Adipose tissue (tissue), 3 donors: Measurements from ENCODE around the gene KRT9. TPM values are rescaled to one million over a fixed set of nuclear protein-coding genes. Genes with fewer than 3 reads are reported as not detected.
"Not testable (repeated sequence)": the region's sequence is repeated elsewhere in the genome, so short reads cannot be mapped to it uniquely, and the experiment has no call there.

Experiments used
- H3K27ac ChIP-seq: one replicate; pipeline ENCODE4 v1.5.1; 2013; ENCODE audit warnings: low read depth, low read length
- WGBS, 3 donors: extraction: QIAGEN DNeasy Blood & Tissue Kit; methylation state at CpG; one replicate each; pipeline ENCODE4 v1.1.7; 2013; 5-methylcytosine and 5-hydroxymethylcytosine counted together
- polyA plus RNA-seq, 3 donors: library from polyadenylated mRNA; stranded (reverse); fragments of 200-250 nt; gene quantifications; one replicate each; pipeline ENCODE4 v1.2.3, GENCODE V29; 2013
- donor health status: healthy with polysubstance abuse.
- donor health status: Bipolar disorder and iron deficiency.
- donor health status: healthy.

Gene KRT9, protein sequence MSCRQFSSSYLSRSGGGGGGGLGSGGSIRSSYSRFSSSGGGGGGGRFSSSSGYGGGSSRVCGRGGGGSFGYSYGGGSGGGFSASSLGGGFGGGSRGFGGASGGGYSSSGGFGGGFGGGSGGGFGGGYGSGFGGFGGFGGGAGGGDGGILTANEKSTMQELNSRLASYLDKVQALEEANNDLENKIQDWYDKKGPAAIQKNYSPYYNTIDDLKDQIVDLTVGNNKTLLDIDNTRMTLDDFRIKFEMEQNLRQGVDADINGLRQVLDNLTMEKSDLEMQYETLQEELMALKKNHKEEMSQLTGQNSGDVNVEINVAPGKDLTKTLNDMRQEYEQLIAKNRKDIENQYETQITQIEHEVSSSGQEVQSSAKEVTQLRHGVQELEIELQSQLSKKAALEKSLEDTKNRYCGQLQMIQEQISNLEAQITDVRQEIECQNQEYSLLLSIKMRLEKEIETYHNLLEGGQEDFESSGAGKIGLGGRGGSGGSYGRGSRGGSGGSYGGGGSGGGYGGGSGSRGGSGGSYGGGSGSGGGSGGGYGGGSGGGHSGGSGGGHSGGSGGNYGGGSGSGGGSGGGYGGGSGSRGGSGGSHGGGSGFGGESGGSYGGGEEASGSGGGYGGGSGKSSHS
- polyA plus RNA-seq: not detected

DNA sequence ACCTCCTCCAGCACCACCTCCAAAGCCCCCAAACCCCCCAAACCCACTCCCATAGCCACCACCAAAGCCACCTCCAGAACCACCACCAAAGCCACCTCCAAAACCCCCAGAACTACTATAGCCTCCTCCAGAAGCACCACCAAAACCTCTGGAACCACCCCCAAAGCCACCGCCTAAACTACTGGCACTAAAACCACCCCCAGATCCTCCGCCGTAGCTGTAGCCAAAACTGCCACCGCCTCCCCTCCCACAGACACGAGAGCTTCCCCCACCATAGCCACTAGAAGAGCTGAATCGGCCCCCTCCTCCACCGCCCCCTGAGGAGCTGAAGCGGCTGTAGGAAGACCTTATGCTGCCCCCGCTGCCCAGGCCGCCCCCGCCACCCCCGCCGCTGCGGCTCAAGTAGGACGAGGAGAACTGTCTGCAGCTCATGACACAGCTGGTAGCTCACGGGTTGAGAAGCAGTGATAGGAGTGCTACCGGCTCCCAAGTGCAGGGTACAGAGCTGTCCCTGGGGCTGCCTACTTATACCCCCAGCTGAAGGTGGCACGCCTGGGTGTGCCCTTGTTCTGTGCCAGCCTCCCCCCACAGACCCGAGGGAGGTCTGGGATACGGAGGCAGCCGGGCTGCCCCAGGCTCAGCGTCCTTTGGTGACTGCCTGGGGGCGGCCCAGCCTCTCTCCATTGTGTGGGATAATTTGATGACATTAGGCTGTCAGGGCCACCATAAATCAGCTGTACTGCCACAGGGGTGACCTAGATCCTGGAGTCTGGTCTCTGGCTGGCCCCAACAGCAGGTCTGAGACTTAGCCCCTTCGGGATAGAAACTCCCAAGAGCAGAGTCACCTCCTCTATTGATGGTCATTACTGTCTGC is at the start of gene KRT9:
Gene KRT9, minus strand, starts transcription at position 499 of the 874 bp plus-strand sequence. Its CDS starts 67 bp downstream, at position 432.
- 57 to 68% (median 61%) methylated on average over 24 of the region's 24 CpGs for WGBS, 3 donors
- no peak within 1 kb of the TSS for H3K27ac ChIP-seq

DNA sequence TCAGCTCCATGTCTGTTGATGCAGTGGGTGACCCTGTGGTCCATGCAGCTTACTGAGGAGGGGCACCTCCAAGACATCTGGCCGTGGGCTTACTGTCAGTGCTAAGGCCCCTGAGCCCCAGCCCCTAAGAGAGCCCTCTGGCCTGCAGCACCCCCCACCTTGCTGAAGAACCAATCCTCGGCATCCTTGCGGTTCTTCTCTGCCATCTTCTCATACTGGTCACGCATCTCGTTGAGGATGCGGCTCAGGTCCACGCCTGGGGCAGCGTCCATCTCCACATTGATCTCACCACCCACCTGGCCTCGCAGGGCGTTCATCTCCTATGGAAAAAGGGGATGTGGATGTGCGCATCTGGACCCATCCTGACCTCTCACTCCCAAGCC is 49.6 kb upstream of the KRT9 start:
- WGBS, 3 donors: 90 to 93% (median 93%) methylated on average over 11 of the region's 11 CpGs
- H3K27ac ChIP-seq: not testable (repeated sequence)

DNA sequence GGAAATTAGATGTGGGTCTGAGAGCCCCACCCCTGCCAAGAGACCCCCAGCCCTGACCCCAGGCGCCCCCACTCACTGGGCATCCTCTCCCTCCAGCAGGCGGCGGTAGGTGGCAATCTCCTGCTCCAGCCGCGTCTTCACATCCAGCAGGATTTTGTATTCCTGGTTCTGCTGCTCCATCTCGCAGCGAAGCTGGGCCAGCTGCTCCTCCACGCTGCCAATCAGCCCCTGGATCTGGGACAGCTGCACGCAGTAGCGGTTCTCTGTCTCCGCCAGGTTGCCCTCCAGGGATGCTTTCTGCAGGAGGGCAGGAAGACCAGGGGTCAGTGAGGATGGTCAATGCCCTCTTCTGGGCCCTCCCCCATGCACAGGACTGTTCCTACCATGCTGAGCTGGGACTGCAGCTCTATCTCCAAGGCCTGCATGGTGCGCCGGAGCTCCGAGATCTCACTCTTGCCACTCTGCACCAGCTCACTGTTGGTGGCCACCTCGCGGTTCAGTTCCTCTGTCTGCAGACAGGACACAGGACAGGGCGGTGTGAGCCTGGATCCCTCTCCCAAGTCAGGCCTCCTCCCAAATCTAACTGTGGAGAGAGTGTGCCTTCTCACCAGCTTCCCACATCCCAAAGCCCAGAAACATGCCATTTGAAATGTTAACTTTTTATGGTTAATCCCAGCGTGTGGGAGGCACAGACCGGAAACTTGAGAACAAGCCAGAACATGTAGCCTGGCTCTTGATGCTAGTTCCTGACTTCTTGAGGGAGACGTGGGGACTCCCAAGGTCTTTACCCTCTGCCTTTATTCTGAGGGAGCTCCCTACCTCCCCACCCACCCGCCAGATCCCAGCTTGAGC is 49.0 kb upstream of the KRT9 start:
- H3K27ac ChIP-seq: no peak overlapping the region
- 69 to 79% (median 78%) methylated on average over 18 to 21 of the region's 21 CpGs for WGBS, 3 donors

DNA sequence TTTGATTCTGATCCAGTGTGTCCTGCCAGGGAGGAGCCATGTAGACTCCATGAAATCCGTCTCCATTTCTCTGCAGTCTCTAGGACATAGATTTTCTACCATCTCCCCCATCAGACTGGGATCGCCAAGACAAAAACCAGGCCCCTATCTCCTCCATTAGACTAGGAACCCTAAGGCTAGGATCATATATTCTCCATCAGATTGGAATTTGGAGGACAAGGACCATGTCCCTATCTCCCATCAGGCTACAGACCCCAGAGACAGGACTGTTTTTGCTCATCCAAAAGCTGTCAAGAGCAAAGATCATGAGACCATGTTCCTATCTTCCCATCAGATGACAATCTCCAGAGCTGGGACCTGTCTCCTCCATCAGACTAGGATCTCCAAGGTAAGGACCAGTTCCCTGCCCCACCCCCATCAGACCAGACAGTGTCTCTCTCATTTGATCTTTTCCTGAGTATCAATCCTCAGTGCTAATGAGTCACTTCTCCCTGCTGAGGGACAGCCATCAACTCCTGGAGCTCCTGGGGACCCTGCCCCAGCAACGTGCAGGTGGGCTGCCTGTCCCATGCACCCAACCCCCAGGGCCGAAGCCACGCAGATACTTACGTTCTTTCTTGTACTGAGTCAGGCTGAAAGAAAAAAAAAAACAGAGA is 48.2 kb upstream of the KRT9 start:
- not testable (repeated sequence) for H3K27ac ChIP-seq
- 76 to 86% (median 80%) methylated on average over 6 of the region's 6 CpGs for WGBS, 3 donors

DNA sequence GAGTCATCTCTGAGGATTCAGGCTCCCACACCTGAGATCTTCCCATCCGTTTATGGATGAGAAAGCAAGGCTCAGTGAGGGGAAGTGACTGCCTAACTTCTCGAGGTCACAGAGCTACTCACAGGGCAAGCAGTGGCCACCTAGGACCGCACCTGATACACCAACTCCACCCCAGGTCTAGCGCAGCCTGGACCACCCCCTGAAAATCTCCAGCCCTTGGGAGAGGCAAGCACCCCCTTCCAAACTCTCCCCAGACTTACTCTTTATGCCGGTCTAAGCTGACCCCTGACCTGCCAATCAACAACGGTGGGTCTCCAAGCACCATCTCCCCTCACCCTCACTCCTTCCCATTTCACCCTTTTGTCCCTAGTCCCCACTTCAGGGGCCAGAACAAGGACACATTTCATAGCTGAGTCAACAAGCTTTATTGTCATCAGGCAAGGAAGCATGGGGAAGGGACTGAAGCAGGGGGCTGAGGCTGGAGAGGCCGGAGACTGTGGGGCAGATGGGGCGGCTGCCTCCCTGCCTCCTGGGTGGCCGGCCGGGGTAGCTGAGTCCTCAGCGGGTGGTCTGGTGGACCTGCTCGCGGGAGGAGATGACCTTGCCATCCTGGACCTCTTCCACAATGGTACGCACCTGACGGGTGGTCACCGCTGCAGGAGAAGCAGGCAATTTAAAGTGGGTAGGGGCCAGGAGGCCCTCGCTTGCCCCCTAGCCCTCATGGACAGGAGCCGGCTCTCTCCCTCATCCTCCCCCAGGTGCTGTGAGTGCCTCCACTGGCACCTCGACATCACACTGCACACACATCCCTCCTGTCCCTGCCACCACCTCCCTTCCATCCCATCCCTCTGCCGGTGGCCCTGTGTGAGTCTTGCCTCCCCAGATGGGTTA is 47.4 kb upstream of the KRT9 start:
- H3K27ac ChIP-seq: no peak overlapping the region
- 70 to 83% (median 80%) methylated on average over 16 to 18 of the region's 20 CpGs for WGBS, 3 donors

DNA sequence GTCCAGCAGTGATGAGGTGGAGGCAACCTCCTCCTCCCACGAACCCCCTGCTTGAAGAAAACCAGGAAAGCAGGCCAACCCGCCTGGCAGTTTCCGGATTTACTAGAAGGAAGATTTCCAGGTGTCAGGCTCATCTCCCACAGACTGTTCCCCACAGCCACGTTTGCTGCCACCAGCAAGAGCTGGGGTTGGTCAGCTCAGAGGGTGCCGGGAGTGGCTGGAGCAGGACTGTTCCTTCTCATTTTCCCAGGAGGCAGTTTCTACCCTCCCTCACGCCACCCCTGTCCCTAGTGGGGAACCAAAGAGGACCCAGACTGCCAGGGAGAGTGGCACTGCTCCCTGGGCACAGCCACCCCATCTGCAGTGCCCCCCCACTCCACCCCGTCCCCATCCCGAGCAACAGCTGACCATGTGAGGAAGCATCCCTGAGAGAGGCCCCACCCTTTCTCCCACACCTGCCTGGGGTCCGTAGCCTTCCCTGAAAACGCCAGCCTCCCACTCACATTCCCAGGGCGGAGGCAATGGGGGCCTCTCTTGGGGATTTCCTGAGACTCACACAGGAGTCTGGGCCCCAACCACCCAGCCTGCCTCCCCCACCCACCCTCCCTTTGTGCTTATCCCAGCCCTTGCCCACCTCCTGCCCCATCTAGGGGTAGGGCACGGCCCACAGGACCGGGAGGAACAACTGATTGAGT is 46.6 kb upstream of the KRT9 start:
- H3K27ac ChIP-seq: no peak overlapping the region
- 47 to 62% (median 60%) methylated on average over 11 to 13 of the region's 13 CpGs for WGBS, 3 donors

DNA sequence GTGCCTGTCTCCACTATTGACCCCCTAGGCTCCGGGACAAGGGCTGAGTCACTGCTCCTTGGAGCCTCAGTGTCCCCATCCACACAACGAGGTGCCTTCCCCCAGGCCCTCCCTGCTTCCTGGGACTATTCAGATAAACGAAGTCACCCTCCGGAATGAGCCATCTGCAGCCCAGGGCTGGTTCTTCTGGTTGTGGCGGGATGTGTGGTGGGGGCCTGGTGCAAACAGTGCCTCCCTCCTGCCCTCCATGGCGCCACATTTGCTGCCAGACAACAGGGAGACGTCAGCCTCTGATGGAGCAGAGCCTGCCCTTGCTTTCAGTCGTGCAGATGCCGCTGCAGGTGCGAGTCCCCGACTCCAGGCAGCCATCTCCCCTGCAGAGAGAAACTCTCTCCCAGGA is 45.8 kb upstream of the KRT9 start:
- WGBS, 3 donors: 52 to 75% (median 56%) methylated on average over 11 of the region's 11 CpGs
- no peak overlapping the region for H3K27ac ChIP-seq

DNA sequence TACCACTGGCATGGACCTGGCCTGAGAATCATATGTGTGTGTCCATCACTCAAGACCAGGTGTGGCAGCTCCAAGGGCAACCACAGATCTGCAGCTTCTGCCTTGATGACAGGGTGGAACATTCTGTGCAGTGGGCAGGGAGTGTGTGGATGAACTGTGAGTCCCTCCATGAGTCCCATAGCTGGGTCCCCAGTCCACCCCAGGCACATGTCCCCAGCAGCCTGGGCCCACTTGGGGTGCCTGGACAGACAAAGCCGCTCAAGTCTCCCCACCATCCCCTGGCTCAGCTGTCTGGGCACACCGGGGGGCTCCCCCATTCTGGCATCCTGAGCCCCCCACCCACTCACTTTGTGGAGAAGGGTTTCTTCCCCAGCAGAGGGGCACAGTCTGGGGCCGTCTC is 45.3 kb upstream of the KRT9 start:
- WGBS, 3 donors: 66 to 87% (median 73%) methylated on average over 3 of the region's 3 CpGs
- H3K27ac ChIP-seq: no peak overlapping the region

DNA sequence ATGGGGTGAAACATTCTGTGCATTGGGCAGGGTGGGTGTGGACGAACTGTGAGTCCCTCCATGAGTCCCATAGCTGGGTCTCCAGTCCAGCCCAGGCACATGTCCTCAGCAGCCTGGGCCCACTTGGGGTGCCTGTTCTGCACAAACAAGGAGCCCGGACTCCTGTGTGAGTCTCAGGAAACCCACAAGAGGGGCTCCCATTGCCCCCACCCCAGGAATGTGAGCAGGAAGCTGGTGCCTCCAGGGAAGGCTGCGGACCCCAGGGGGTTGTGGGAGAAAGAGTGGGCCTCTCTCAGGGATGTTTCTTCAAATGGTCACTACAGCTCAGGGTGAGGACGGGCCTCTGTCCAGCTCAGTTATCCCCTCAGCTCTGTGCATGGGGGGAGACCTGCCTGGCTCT is 44.6 kb upstream of the KRT9 start:
- 71 to 78% (median 74%) methylated on average over 4 of the region's 4 CpGs for WGBS, 3 donors
- H3K27ac ChIP-seq: not testable (repeated sequence)

DNA sequence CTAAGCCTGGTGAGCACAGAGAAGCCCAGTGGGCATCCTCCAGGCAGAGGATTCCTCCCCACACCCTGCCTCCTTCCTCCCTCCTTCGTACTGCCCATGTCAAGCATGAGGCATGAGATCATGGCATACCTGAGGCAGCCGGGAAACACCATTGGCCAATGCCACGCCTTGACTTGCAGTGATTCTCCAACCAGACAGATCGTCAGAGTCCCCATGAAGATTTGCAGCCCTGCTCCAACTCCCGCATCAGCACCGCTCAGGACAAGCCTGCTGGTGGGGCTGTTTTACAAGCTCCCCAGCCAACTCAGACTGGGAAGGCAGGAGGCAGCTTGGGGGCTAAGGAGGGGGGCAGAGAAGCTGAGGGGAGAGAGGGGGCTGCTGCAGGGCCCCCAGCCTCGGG is 43.6 kb upstream of the KRT9 start:
- 32 to 49% (median 34%) methylated on average over 6 to 7 of the region's 7 CpGs for WGBS, 3 donors
- no peak overlapping the region for H3K27ac ChIP-seq

DNA sequence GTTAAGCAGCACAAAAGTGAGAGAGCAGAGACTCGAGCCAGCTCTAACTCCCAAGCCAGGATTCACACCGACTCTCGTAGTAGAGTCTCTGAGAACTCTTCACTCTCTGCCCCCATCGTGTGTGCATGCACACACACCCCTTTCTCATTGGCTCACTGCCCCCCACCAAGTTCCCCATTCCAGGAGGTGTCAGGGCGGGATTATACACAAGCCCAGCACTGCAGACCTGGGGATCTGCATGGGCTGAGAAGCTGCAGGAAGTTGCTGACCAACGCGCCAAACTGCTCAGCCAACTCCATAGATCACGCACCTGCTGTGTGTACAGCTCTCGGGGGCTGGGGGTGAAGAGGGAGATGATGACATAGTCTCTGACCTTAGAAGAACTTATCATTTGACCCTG is 42.9 kb upstream of the KRT9 start:
- not testable (repeated sequence) for H3K27ac ChIP-seq
- 39 to 46% (median 41%) methylated on average over 9 of the region's 9 CpGs for WGBS, 3 donors

DNA sequence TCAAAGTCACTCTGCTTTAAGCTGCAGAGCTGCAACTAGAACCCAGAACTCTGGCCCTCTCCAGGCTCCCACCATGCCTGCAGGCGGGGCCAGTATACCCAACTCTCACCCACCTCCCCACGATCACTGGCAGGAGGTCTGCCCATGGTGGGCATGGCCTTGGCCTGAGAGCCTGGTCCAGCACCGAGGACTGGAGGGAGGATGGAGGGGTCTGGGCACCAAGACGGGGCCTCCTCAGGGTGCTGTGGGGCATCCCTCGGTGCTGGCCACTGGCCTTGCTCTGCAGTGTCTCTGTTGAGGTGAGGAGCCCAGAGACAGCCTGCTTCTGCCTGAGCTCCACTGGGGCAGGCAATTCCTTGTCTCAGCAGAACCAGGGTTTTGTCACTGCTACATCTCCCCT is 42.2 kb upstream of the KRT9 start:
- WGBS, 3 donors: 91 to 92% (median 92%) methylated on average over 5 of the region's 5 CpGs

DNA sequence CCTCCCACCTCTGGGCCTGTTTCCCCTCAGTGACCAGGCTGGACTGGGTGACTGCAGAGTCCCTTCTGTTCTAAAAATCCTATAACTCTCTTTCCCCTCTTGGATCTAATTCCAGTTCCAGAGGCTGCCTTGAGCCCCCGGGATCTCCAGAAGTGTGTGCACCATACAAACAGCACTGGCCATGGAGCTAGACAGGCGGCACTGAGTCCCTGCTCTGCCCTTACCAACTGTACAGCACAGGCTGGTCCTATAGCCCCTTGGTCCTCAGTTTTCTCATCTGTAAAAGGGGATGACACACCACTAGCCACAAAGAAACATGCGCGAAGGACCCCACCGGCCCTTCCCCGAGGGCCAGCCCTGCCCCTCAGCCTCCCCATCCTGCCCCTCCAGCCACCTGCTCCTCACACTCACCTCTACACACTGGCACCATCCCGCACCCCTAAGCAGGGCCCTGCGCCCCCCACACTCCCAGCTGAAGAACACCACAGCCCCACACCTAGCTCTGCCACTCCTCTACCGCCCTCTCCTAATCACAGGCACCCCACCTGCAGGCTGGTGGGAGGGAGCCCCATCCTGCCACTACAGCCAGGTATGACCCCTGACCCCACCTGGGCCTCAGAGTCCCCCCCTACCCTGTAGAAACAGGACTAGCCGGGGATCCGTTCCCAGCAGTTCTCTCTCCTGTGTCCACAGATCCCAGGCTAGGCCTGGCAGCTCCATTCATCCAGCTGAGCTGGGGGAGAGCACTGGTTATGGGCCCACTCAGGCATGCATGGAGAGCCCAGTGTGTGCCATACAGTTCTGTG is 41.6 kb upstream of the KRT9 start:
- 76 to 96% (median 81%) methylated on average over 11 of the region's 11 CpGs for WGBS, 3 donors
- no peak overlapping the region for H3K27ac ChIP-seq

More for the DNA sequence above, 42.2 kb upstream of the KRT9 start:
- no peak overlapping the region for H3K27ac ChIP-seq

DNA sequence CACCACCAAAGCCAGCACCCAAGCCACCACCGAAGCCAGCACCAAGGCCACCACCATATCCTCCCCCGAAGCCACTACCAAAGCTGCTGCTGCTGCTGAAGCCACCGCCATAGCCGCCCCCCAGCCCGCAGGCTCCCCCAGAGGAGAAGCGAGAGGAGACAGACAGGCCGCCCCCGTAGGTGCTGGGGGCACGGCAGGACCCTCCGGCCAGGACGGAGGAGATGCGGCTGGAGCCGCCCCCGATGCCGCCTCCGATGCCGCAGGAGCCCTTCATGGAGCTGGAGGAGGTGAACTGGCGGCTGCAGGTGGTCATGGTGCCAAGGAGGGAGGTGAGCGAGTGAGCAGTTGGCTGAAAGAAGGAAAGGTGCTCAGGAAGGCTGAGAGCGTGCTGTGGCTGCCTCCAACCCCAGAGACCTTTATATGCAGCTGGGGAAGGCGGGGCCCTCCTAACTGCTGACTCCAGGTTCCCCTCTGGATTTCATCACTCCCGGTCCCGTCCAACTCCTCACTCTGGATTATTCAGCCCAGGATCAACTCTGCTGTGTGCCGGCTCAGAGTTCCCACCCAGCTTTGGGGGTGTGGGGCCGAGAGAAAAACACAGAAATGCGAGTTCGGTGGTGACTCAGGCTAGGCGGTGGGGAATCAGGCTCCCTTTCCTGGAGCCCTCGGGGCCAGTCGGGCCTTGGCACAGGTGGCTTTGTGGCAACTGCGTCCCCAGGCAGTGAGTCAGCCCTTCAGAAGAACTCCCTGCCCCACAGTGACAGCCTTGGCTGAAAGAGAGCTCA is 40.7 kb upstream of the KRT9 start, which contains the start of gene KRT16:
Gene KRT16, minus strand, starts transcription at position 392 of the 785 bp plus-strand sequence. Its CDS starts 79 bp downstream, at position 313.
- WGBS, 3 donors: 66 to 71% (median 67%) methylated on average over 23 to 31 of the region's 31 CpGs
- not testable (repeated sequence) for H3K27ac ChIP-seq
